GM21515 (cell line): Measurements from ENCODE around the gene BOD1L2.

Experiments
- ATAC-seq: cut with Tn5 transposase; IDR thresholded peaks from one replicate; pipeline ENCODE4 v1.9.1; 2021; ENCODE audit not compliant: unreplicated experiment

The BOD1L2 gene

GRCh38 chr18:57146956-57147636 is at the start of gene BOD1L2:
BOD1L2 (plus strand) TSS chr18:57147087; CDS start chr18:57147313, 226 bp downstream.
- no peak for ATAC-seq

GRCh38 chr18:57107140-57107832 is 39.6 kb upstream of the BOD1L2 start:
- ATAC-seq: no peak

GRCh38 chr18:57110290-57110689 is 36.6 kb upstream of the BOD1L2 start:
- ATAC-seq: no peak

- ATAC-seq: no peak
These were observed 33.0 kb upstream of the BOD1L2 start for GRCh38 chr18:57113799-57114420.

GRCh38 chr18:57116598-57117132 is 30.2 kb upstream of the BOD1L2 start:
- no peak for ATAC-seq

- no peak for ATAC-seq
These were observed 25.3 kb upstream of the BOD1L2 start for GRCh38 chr18:57121542-57122112.

GRCh38 chr18:57122936-57123510 is 23.9 kb upstream of the BOD1L2 start:
- ATAC-seq: no peak

GRCh38 chr18:57125627-57126026 is 21.3 kb upstream of the BOD1L2 start:
- no peak for ATAC-seq

- ATAC-seq: no peak
These were observed 18.5 kb upstream of the BOD1L2 start for GRCh38 chr18:57128220-57128932.

GRCh38 chr18:57131101-57131500 is 15.8 kb upstream of the BOD1L2 start:
- ATAC-seq: no peak

- no peak for ATAC-seq
These were observed 15.1 kb upstream of the BOD1L2 start for GRCh38 chr18:57131782-57132181.

GRCh38 chr18:57134618-57135135 is 12.2 kb upstream of the BOD1L2 start:
- ATAC-seq: no peak

GRCh38 chr18:57135699-57136098 is 11.2 kb upstream of the BOD1L2 start:
- no peak for ATAC-seq

- ATAC-seq: no peak
These were observed 9.0 kb upstream of the BOD1L2 start for GRCh38 chr18:57137847-57138246.

GRCh38 chr18:57141208-57142129 is 5.4 kb upstream of the BOD1L2 start:
- ATAC-seq: no peak

GRCh38 chr18:57142324-57142723 is 4.6 kb upstream of the BOD1L2 start:
- ATAC-seq: no peak

- ATAC-seq: no peak
These were observed 3.6 kb upstream of the BOD1L2 start for GRCh38 chr18:57143265-57143664.

GRCh38 chr18:57148263-57148662 is 1.4 kb downstream of the BOD1L2 start:
- no peak for ATAC-seq

GRCh38 chr18:57149051-57149450 is 2.2 kb downstream of the BOD1L2 start:
- no peak for ATAC-seq
